GM19351 (cell line): Measurements from ENCODE around the gene NAGA.
"Not testable (repeated sequence)": the region's sequence is repeated elsewhere in the genome, so short reads cannot be mapped to it uniquely, and the experiment has no call there.

Source experiments
- ATAC-seq: cut with Tn5 transposase; IDR thresholded peaks from one replicate; pipeline ENCODE4 v1.9.1; 2021; ENCODE audit warnings: mild to moderate bottlenecking, moderate library complexity; ENCODE audit not compliant: unreplicated experiment

The NAGA gene

GRCh38 chr22:42076764-42077485 is 6.3 kb upstream of the NAGA start:
- ATAC-seq = no peak

- ATAC-seq = no peak
Observed at GRCh38 chr22:42074846-42075676, 4.4 kb upstream of the NAGA start.

- ATAC-seq = no peak
Observed at GRCh38 chr22:42074132-42074811, 3.7 kb upstream of the NAGA start, which contains the start of gene PHETA2. TSS of gene PHETA2 (plus strand) at chr22:42074248. CDS start at chr22:42077294, 3,046 bp downstream.

- no peak for ATAC-seq
Observed at GRCh38 chr22:42073621-42074041, 3.0 kb upstream of the NAGA start.

GRCh38 chr22:42072606-42073330 is 2.2 kb upstream of the NAGA start:
- no peak for ATAC-seq

- ATAC-seq = not testable (repeated sequence)
Observed at GRCh38 chr22:42071508-42071907, 896 bp upstream of the NAGA start.

GRCh38 chr22:42069801-42070516 is 653 bp downstream of the NAGA start:
- peak; percentile 19 for ATAC-seq

- ATAC-seq = no peak
Observed at GRCh38 chr22:42068291-42068690, 2.3 kb downstream of the NAGA start.

GRCh38 chr22:42067671-42068251 is 2.9 kb downstream of the NAGA start:
- no peak for ATAC-seq

- ATAC-seq = no peak
Observed at GRCh38 chr22:42066937-42067336, 3.7 kb downstream of the NAGA start.

- no peak for ATAC-seq
Observed at GRCh38 chr22:42066126-42066761, 4.4 kb downstream of the NAGA start.

- no peak for ATAC-seq
Observed at GRCh38 chr22:42065438-42066125, 5.0 kb downstream of the NAGA start.

GRCh38 chr22:42064629-42065028 is 6.0 kb downstream of the NAGA start:
- no peak for ATAC-seq

GRCh38 chr22:42062506-42063170 is 8.0 kb downstream of the NAGA start:
- ATAC-seq = no peak

- no peak for ATAC-seq
Observed at GRCh38 chr22:42061041-42061440, 9.6 kb downstream of the NAGA start.

- no peak for ATAC-seq
Observed at GRCh38 chr22:42060489-42060888, 10.1 kb downstream of the NAGA start.

- ATAC-seq = no peak
Observed at GRCh38 chr22:42056757-42057511, 13.7 kb downstream of the NAGA start.
